Fibroblast of the aortic adventitia (primary cell): ENCODE data around the gene VSIR. TPM values are rescaled to one million over a fixed set of nuclear protein-coding genes. Genes with fewer than 3 reads are reported as not detected.

Experiments used
- DNase-seq: peaks from one replicate; pipeline ENCODE4 v3.0.0-alpha.2; 2010; ENCODE audit warnings: low read depth
- H3K4me3 ChIP-seq: 2 replicates; pipeline ENCODE4 v1.5.1; 2011; ENCODE audit warnings: low read depth, mild to moderate bottlenecking, control low read depth, low read length, moderate library complexity
- CTCF ChIP-seq: IDR thresholded peaks from 2 replicates; pipeline ENCODE4 v1.5.1; 2011; ENCODE audit warnings: mild to moderate bottlenecking, low read length, control low read depth, inconsistent platforms; ENCODE audit not compliant: insufficient read depth
- total RNA-seq: library from RNA; depleted of rRNA; stranded (reverse); fragments of >200 nt; gene quantifications from 2 replicates; pipeline ENCODE4 v1.2.3, GENCODE V29; 2012; ENCODE audit warnings: low replicate concordance

VSIR gene
- total RNA-seq, 1 donor: 16.9 TPM

GRCh38 chr10:71727105-71727737, 46.1 kb downstream of the VSIR start:
- H3K4me3 ChIP-seq: no peak overlapping the region
- no peak for DNase-seq
- TF ChIP-seq CTCF: no peak

GRCh38 chr10:71726580-71727104, 46.7 kb downstream of the VSIR start:
- DNase-seq: no peak
- TF ChIP-seq CTCF: no peak
- H3K4me3 ChIP-seq: no peak overlapping the region

- peak; percentile 59 for DNase-seq
- H3K4me3 ChIP-seq: no peak overlapping the region
- peak; percentile 58 for TF ChIP-seq CTCF
Observed at GRCh38 chr10:71725998-71726579, 47.2 kb downstream of the VSIR start.

- no peak for DNase-seq
- no peak for TF ChIP-seq CTCF
- H3K4me3 ChIP-seq: no peak overlapping the region
Observed at GRCh38 chr10:71725249-71725648, 48.1 kb downstream of the VSIR start.

GRCh38 chr10:71724539-71724938, 48.8 kb downstream of the VSIR start:
- TF ChIP-seq CTCF: no peak
- no peak overlapping the region for H3K4me3 ChIP-seq

GRCh38 chr10:71723311-71723710, 50.0 kb downstream of the VSIR start:
- no peak for TF ChIP-seq CTCF
- H3K4me3 ChIP-seq: no peak overlapping the region
- no peak for DNase-seq

More at GRCh38 chr10:71724539-71724938, 48.8 kb downstream of the VSIR start:
- no peak for DNase-seq
